ENCODE data around the gene WNK2.

Gene WNK2

GRCh38 chr9:93177676-93178075 is 6.3 kb upstream of the WNK2 start:
- H3K27me3 ChIP-seq (ENCODE audit: insufficient read depth, low read depth) = no peaks in the 10 kb centered on the region

GRCh38 chr9:93178851-93179786 is 4.8 kb upstream of the WNK2 start:
- TF ChIP-seq CTCF (conservative IDR thresholded peaks at IDR 0.05; ENCODE audit: low read depth, low read length) = no peak
- Histone ChIP-seq H2AFZ (ENCODE audit: low read depth) (no peak overlapping the region), H4K20me1 (ENCODE audit: insufficient read depth) (no peaks in the 10 kb centered on the region), H3K27me3 (ENCODE audit: insufficient read depth, low read depth) (no peaks in the 10 kb centered on the region), H3K27ac (no peak overlapping the region), H3K79me2 (ENCODE audit: insufficient read depth, low read depth) (no peaks in the 10 kb centered on the region), H3K4me1 (ENCODE audit: low read depth, poor library complexity, severe bottlenecking) (no peaks in the 10 kb centered on the region), H3K4me3 (IDR thresholded peaks at IDR 0.05; ENCODE audit: insufficient read depth, low read depth, low read length) (no peak overlapping the region), H3K9ac (no peak overlapping the region), H3K4me2 (no peak overlapping the region), H3K36me3 (ENCODE audit: insufficient read depth) (no peaks in the 10 kb centered on the region)

More at GRCh38 chr9:93177676-93178075, 6.3 kb upstream of the WNK2 start:
- H3K4me2 ChIP-seq = no peak overlapping the region
- no peaks in the 10 kb centered on the region for H3K79me2 ChIP-seq (ENCODE audit: insufficient read depth, low read depth)
- no peak overlapping the region for H3K4me3 ChIP-seq (IDR thresholded peaks at IDR 0.05; ENCODE audit: insufficient read depth, low read depth, low read length)
- H3K27ac ChIP-seq = no peak overlapping the region
- no peak for TF ChIP-seq CTCF (conservative IDR thresholded peaks at IDR 0.05; ENCODE audit: low read depth, low read length)
- H2AFZ ChIP-seq (ENCODE audit: low read depth) = no peak overlapping the region
- no peaks in the 10 kb centered on the region for H3K4me1 ChIP-seq (ENCODE audit: low read depth, poor library complexity, severe bottlenecking)
- H4K20me1 ChIP-seq (ENCODE audit: insufficient read depth) = no peaks in the 10 kb centered on the region
- H3K9ac ChIP-seq = no peak overlapping the region
- no peaks in the 10 kb centered on the region for H3K36me3 ChIP-seq (ENCODE audit: insufficient read depth)

GRCh38 chr9:93180938-93181337 is 3.0 kb upstream of the WNK2 start:
- no peaks in the 10 kb centered on the region for H3K4me1 ChIP-seq (ENCODE audit: low read depth, poor library complexity, severe bottlenecking)
- no peak overlapping the region for H3K4me3 ChIP-seq (IDR thresholded peaks at IDR 0.05; ENCODE audit: insufficient read depth, low read depth, low read length)
- H2AFZ ChIP-seq (ENCODE audit: low read depth) = no peak overlapping the region
- no peaks in the 10 kb centered on the region for H3K79me2 ChIP-seq (ENCODE audit: insufficient read depth, low read depth)
- TF ChIP-seq CTCF (conservative IDR thresholded peaks at IDR 0.05; ENCODE audit: low read depth, low read length) = no peak
- no peaks in the 10 kb centered on the region for H3K27me3 ChIP-seq (ENCODE audit: insufficient read depth, low read depth)
- H3K27ac ChIP-seq = no peak overlapping the region
- no peak overlapping the region for H3K9ac ChIP-seq
- no peaks in the 10 kb centered on the region for H4K20me1 ChIP-seq (ENCODE audit: insufficient read depth)
- no peaks in the 10 kb centered on the region for H3K36me3 ChIP-seq (ENCODE audit: insufficient read depth)
- no peak overlapping the region for H3K4me2 ChIP-seq

- TF ChIP-seq CTCF (conservative IDR thresholded peaks at IDR 0.05; ENCODE audit: low read depth, low read length) = no peak
- no peak overlapping the region for H3K9ac ChIP-seq
- H3K4me1 ChIP-seq (ENCODE audit: low read depth, poor library complexity, severe bottlenecking) = no peaks in the 10 kb centered on the region
Observed at GRCh38 chr9:93181672-93182435, 2.1 kb upstream of the WNK2 start.

More at GRCh38 chr9:93181672-93182435, 2.1 kb upstream of the WNK2 start:
- no peak overlapping the region for H3K4me3 ChIP-seq (IDR thresholded peaks at IDR 0.05; ENCODE audit: insufficient read depth, low read depth, low read length)
- H3K4me2 ChIP-seq = no peak overlapping the region
- no peaks in the 10 kb centered on the region for H3K36me3 ChIP-seq (ENCODE audit: insufficient read depth)
- no peak overlapping the region for H3K27ac ChIP-seq
- H3K79me2 ChIP-seq (ENCODE audit: insufficient read depth, low read depth) = no peaks in the 10 kb centered on the region; the same call in 1 of the 2 replicates
- no peak overlapping the region for H2AFZ ChIP-seq (ENCODE audit: low read depth)
- no peaks in the 10 kb centered on the region for H4K20me1 ChIP-seq (ENCODE audit: insufficient read depth)
- H3K27me3 ChIP-seq (ENCODE audit: insufficient read depth, low read depth) = no peaks in the 10 kb centered on the region

Measured in KMS-11 (cell line).